H9 (cell line): Measurements from ENCODE around the gene KTN1. TPM values are rescaled to one million over a fixed set of nuclear protein-coding genes. Genes with fewer than 3 reads are reported as not detected.

ENCODE experiments used
- DNase-seq: peaks from one replicate; pipeline ENCODE4 v3.0.0-alpha.2; 2017
- H2AFZ ChIP-seq: one replicate; pipeline ENCODE4 v1.6.1; 2013; ENCODE audit warnings: mild to moderate bottlenecking, low read length, control low read depth, moderate library complexity
- H2AK5ac ChIP-seq: 2 replicates; pipeline ENCODE4 v1.6.1; 2013; ENCODE audit warnings: low read length, control low read depth, mixed read lengths; ENCODE audit not compliant: insufficient read length
- H2BK120ac ChIP-seq: one replicate; pipeline ENCODE4 v1.6.1; 2013; ENCODE audit warnings: low read depth, mild to moderate bottlenecking, low read length, control low read depth, inconsistent platforms; ENCODE audit not compliant: poor library complexity, severe bottlenecking
- H2BK12ac ChIP-seq: 2 replicates; pipeline ENCODE4 v1.6.1; 2013; ENCODE audit warnings: low read length, control low read depth, mixed read lengths, low read depth; ENCODE audit not compliant: insufficient read length
- H2BK15ac ChIP-seq: 2 replicates; pipeline ENCODE4 v1.6.1; 2013; ENCODE audit warnings: low read depth, low read length, control low read depth
- H2BK20ac ChIP-seq: one replicate; pipeline ENCODE4 v1.6.1; 2013; ENCODE audit warnings: low read depth, mild to moderate bottlenecking, low read length, control low read depth, inconsistent platforms; ENCODE audit not compliant: poor library complexity, severe bottlenecking
- H2BK5ac ChIP-seq: 2 replicates; pipeline ENCODE4 v1.6.1; 2013; ENCODE audit warnings: low read length, control low read depth, mixed read lengths; ENCODE audit not compliant: insufficient read length
- H3K14ac ChIP-seq: 2 replicates; pipeline ENCODE4 v1.6.1; 2013; ENCODE audit warnings: low read length, control low read depth; ENCODE audit not compliant: insufficient read depth
- H3K18ac ChIP-seq: 2 replicates; pipeline ENCODE4 v1.6.1; 2013; ENCODE audit warnings: low read depth, mild to moderate bottlenecking, mixed read lengths, low read length, control low read depth; ENCODE audit not compliant: insufficient read length
- H3K23ac ChIP-seq: 2 replicates; pipeline ENCODE4 v1.6.1; 2013; ENCODE audit warnings: low read length, control low read depth, mixed read lengths, low read depth; ENCODE audit not compliant: insufficient read length
- H3K23me2 ChIP-seq: 2 replicates; pipeline ENCODE4 v1.6.1; 2013; ENCODE audit warnings: low read depth, mild to moderate bottlenecking, mixed read lengths, low read length, control low read depth; ENCODE audit not compliant: insufficient read length, poor library complexity, severe bottlenecking
- H3K27ac ChIP-seq: 2 replicates; pipeline ENCODE4 v1.5.1; 2013; ENCODE audit warnings: low read length, control low read depth, mixed read lengths, low read depth; ENCODE audit not compliant: insufficient read length
- H3K27me3 ChIP-seq: 2 replicates; pipeline ENCODE4 v1.6.1; 2013; ENCODE audit warnings: low read length, control low read depth, inconsistent platforms; ENCODE audit not compliant: insufficient read depth
- H3K4ac ChIP-seq: 2 replicates; pipeline ENCODE4 v1.6.1; 2013; ENCODE audit warnings: low read depth, mild to moderate bottlenecking, control low read depth, inconsistent platforms, low read length, moderate library complexity
- H3K4me1 ChIP-seq: 2 replicates; pipeline ENCODE4 v1.6.1; 2013; ENCODE audit warnings: low read length, control low read depth, inconsistent platforms; ENCODE audit not compliant: insufficient read depth
- H3K4me2 ChIP-seq: 2 replicates; pipeline ENCODE4 v1.6.1; 2013; ENCODE audit warnings: low read length, control low read depth, mixed read lengths; ENCODE audit not compliant: insufficient read length, insufficient read depth
- H3K56ac ChIP-seq: 2 replicates; pipeline ENCODE4 v1.6.1; 2013; ENCODE audit warnings: low read depth, mild to moderate bottlenecking, mixed read lengths, low read length, control low read depth; ENCODE audit not compliant: insufficient read length
- H3K79me1 ChIP-seq: 2 replicates; pipeline ENCODE4 v1.6.1; 2013; ENCODE audit warnings: low read depth, mild to moderate bottlenecking, moderate library complexity, low read length, control low read depth, inconsistent platforms; ENCODE audit not compliant: insufficient read depth, poor library complexity, severe bottlenecking
- H3K79me2 ChIP-seq: 2 replicates; pipeline ENCODE4 v1.6.1; 2013; ENCODE audit warnings: low read length, control low read depth, inconsistent platforms; ENCODE audit not compliant: insufficient read depth
- H3K9ac ChIP-seq: 2 replicates; pipeline ENCODE4 v1.6.1; 2013; ENCODE audit warnings: low read length, control low read depth, mixed read lengths; ENCODE audit not compliant: insufficient read length; ENCODE audit errors: extremely low read depth
- H3K9me3 ChIP-seq: one replicate; pipeline ENCODE4 v1.6.1; 2013; ENCODE audit warnings: low read depth, low read length, inconsistent platforms; ENCODE audit not compliant: control insufficient read depth
- H3T11ph ChIP-seq: one replicate; pipeline ENCODE4 v1.6.1; 2013; ENCODE audit warnings: mild to moderate bottlenecking, low read length, control low read depth, inconsistent platforms
- H4K20me1 ChIP-seq: one replicate; pipeline ENCODE4 v1.6.1; 2013; ENCODE audit not compliant: control insufficient read depth, insufficient read length, insufficient read depth
- H4K5ac ChIP-seq: 2 replicates; pipeline ENCODE4 v1.6.1; 2013; ENCODE audit warnings: low read depth, mild to moderate bottlenecking, mixed read lengths, low read length, control low read depth; ENCODE audit not compliant: insufficient read length
- H4K8ac ChIP-seq: replicated peaks from 2 replicates; pipeline ENCODE4 v1.6.1; 2013; ENCODE audit warnings: low read length, control low read depth, mixed read lengths, low read depth; ENCODE audit not compliant: insufficient read length
- H4K91ac ChIP-seq: 2 replicates; pipeline ENCODE4 v1.6.1; 2013; ENCODE audit warnings: low read depth, mild to moderate bottlenecking, moderate library complexity, mixed read lengths, low read length, control low read depth; ENCODE audit not compliant: insufficient read length
- H3K27ac Mint-ChIP-seq, 3 experiments: 2 replicates in 2 of 3; 3 replicates in 1 of 3; pipeline ENCODE4 v1.8.0; 2020 to 2021; ENCODE audit warnings: mixed read lengths in 3 of 3, mild to moderate bottlenecking in 1 of 3, moderate library complexity in 1 of 3
- H3K27me3 Mint-ChIP-seq: 2 replicates; pipeline ENCODE4 v1.8.0; 2021; ENCODE audit warnings: low read depth, mild to moderate bottlenecking, moderate library complexity, mixed read lengths
- H3K36me3 Mint-ChIP-seq, 3 experiments: 2 replicates in 2 of 3; 3 replicates in 1 of 3; pipeline ENCODE4 v1.8.0; 2020 to 2021; ENCODE audit warnings: low read depth in 3 of 3, mixed read lengths in 3 of 3; ENCODE audit not compliant: insufficient read depth in 1 of 3
- H3K4me1 Mint-ChIP-seq, 2 experiments: 2 replicates each; pipeline ENCODE4 v1.8.0; 2020; ENCODE audit warnings: mixed read lengths in 2 of 2
- H3K4me3 Mint-ChIP-seq, 2 experiments: 2 replicates in 1 of 2; 3 replicates in 1 of 2; pipeline ENCODE4 v1.8.0; 2020 to 2021; ENCODE audit warnings: mild to moderate bottlenecking in 2 of 2, mixed read lengths in 2 of 2, moderate library complexity in 1 of 2
- H3K9me3 Mint-ChIP-seq, 2 experiments: 2 replicates in 1 of 2; 3 replicates in 1 of 2; pipeline ENCODE4 v1.8.0; 2020; ENCODE audit warnings: mild to moderate bottlenecking in 2 of 2, mixed read lengths in 2 of 2, moderate library complexity in 1 of 2
- WGBS: extraction: QIAGEN DNeasy Blood & Tissue Kit; methylation state at CpG from one replicate; pipeline ENCODE4 v1.1.7; 2013; ENCODE audit warnings: missing lambda C conversion rate, low lambda C conversion rate, mixed read lengths; ENCODE audit not compliant: insufficient read length; ENCODE audit errors: extremely low coverage; 5-methylcytosine and 5-hydroxymethylcytosine counted together
- total RNA-seq: library from RNA; stranded (reverse); gene quantifications from 2 replicates; pipeline ENCODE4 v1.2.1, GENCODE V29; 2021
- TF ChIP-seq, protein P1 (sequence below): fragments of 200-600 bp; sonication (generic); conservative IDR thresholded peaks from 3 replicates; pipeline ENCODE4 v1.8.0; 2021; ENCODE audit warnings: antibody characterized with exemption, mild to moderate bottlenecking

KTN1 gene
- total RNA-seq, 1 experiment from 2014 or later = 128 TPM

DNA sequence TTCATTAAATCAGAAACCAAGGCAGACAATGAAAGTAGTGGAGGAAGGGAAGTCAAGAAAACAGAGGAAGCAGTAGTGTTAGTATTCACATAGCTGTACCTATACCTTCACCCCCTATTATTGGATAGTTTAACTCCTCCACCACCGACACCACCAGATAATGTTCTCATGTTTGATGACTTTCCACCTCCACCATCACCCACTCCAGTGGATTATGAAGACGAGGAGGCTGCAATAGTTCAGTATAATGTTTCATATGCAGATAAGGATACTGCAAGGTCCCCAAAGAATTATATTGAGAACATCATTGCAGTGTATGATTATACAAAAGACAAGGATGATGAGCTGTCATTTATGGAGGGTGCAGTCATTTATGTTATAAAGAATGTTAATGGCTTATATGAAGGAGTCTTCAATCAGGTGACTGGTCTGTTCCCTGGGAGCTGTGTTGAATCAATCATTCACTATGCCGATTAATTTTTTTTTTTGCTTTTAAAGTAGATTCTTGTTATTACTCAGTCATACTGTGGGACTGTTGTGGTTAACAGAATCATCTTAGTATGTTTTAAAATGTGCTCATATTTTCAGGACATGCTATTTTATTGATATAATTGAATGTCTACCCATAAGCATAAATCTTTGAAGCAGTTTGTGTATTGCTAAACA, 32.2 kb upstream of the KTN1 start:
- no peak overlapping the region for H3K23ac ChIP-seq
- no peak overlapping the region for H3K4me3 Mint-ChIP-seq
- H2AFZ ChIP-seq = no peak overlapping the region
- H3K9me3 Mint-ChIP-seq = no peaks in the 10 kb centered on the region
- H4K8ac ChIP-seq = no peak overlapping the region
- no peaks in the 10 kb centered on the region; a peak in 1 of 7 replicates for H3K36me3 Mint-ChIP-seq
- H3K27ac ChIP-seq = no peak overlapping the region
- H3K9me3 ChIP-seq = no peaks in the 10 kb centered on the region
- H4K20me1 ChIP-seq = no peaks in the 10 kb centered on the region
- DNase-seq = no peak
- no peak overlapping the region for H3K4ac ChIP-seq
- no peaks in the 10 kb centered on the region for H3K23me2 ChIP-seq
- H3K4me2 ChIP-seq = no peak overlapping the region
- H4K5ac ChIP-seq = no peak overlapping the region
- no peak overlapping the region for H3T11ph ChIP-seq
- no peaks in the 10 kb centered on the region for H3K4me1 Mint-ChIP-seq
- H3K27ac Mint-ChIP-seq = no peak overlapping the region
- no peak overlapping the region for H4K91ac ChIP-seq
- H2BK15ac ChIP-seq = no peak overlapping the region
- H3K79me1 ChIP-seq = no peaks in the 10 kb centered on the region
- TF ChIP-seq, protein P1, sequence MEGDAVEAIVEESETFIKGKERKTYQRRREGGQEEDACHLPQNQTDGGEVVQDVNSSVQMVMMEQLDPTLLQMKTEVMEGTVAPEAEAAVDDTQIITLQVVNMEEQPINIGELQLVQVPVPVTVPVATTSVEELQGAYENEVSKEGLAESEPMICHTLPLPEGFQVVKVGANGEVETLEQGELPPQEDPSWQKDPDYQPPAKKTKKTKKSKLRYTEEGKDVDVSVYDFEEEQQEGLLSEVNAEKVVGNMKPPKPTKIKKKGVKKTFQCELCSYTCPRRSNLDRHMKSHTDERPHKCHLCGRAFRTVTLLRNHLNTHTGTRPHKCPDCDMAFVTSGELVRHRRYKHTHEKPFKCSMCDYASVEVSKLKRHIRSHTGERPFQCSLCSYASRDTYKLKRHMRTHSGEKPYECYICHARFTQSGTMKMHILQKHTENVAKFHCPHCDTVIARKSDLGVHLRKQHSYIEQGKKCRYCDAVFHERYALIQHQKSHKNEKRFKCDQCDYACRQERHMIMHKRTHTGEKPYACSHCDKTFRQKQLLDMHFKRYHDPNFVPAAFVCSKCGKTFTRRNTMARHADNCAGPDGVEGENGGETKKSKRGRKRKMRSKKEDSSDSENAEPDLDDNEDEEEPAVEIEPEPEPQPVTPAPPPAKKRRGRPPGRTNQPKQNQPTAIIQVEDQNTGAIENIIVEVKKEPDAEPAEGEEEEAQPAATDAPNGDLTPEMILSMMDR = no peak
- H3K9ac ChIP-seq = no peak overlapping the region
- no peak overlapping the region for H2BK20ac ChIP-seq
- H3K27me3 Mint-ChIP-seq = no peaks in the 10 kb centered on the region
- no peak overlapping the region for H3K14ac ChIP-seq
- no peak overlapping the region for H2BK5ac ChIP-seq
- no peak overlapping the region for H3K56ac ChIP-seq
- H2BK120ac ChIP-seq = no peak overlapping the region
- no peaks in the 10 kb centered on the region for H3K4me1 ChIP-seq
- H3K27me3 ChIP-seq = no peaks in the 10 kb centered on the region
- H3K18ac ChIP-seq = no peak overlapping the region
- no peak overlapping the region for H2AK5ac ChIP-seq
- H2BK12ac ChIP-seq = no peak overlapping the region
- WGBS = no CpG with 5 or more reads among the region's 3 CpGs
- no peaks in the 10 kb centered on the region for H3K79me2 ChIP-seq
